Small intestine (tissue), 7 donors: Measurements from ENCODE around the gene AHNAK. TPM values are rescaled to one million over a fixed set of nuclear protein-coding genes. Genes with fewer than 3 reads are reported as not detected.
"Not testable (repeated sequence)": the region's sequence is repeated elsewhere in the genome, so short reads cannot be mapped to it uniquely, and the experiment has no call there.

ENCODE experiments used
- DNase-seq, 2 donors: peaks; one replicate each; pipeline versions ENCODE4 v3.0.0 to v3.0.0-alpha.2; 2013
- FAIRE-seq: peaks from 2 replicates; lab custom pipeline; 2012; peaks lifted over from hg19 to GRCh38; lab: Jason Lieb, UNC
- H3K27ac ChIP-seq, 3 donors: one replicate each; pipeline ENCODE4 v1.5.1; 2013; ENCODE audit warnings: low read length in 2 of 3, mild to moderate bottlenecking in 2 of 3, control low read depth in 1 of 3, inconsistent platforms in 1 of 3, low read depth in 1 of 3, moderate library complexity in 1 of 3
- H3K27me3 ChIP-seq, 3 donors: one replicate each; pipeline ENCODE4 v1.6.1; 2013; ENCODE audit warnings: low read length in 3 of 3, inconsistent platforms in 1 of 3; ENCODE audit not compliant: control insufficient read depth in 3 of 3, insufficient read depth in 3 of 3
- H3K36me3 ChIP-seq, 3 donors: one replicate each; pipeline ENCODE4 v1.6.1; 2013; ENCODE audit warnings: low read length in 3 of 3, inconsistent platforms in 1 of 3, low read depth in 1 of 3, mild to moderate bottlenecking in 1 of 3, moderate library complexity in 1 of 3; ENCODE audit not compliant: control insufficient read depth in 3 of 3, insufficient read depth in 2 of 3
- H3K4me1 ChIP-seq, 3 donors: one replicate each; pipeline ENCODE4 v1.6.1; 2013; ENCODE audit warnings: low read length in 2 of 3, inconsistent platforms in 1 of 3, low read depth in 1 of 3, mild to moderate bottlenecking in 1 of 3, moderate library complexity in 1 of 3; ENCODE audit not compliant: control insufficient read depth in 3 of 3, insufficient read depth in 2 of 3
- H3K4me3 ChIP-seq, 3 donors: one replicate each; pipeline ENCODE4 v1.5.1; 2013; ENCODE audit warnings: low read length in 3 of 3, control low read depth in 1 of 3, inconsistent platforms in 1 of 3, low read depth in 1 of 3, mild to moderate bottlenecking in 1 of 3, moderate library complexity in 1 of 3
- H3K9me3 ChIP-seq, 2 donors: one replicate each; pipeline ENCODE4 v1.6.1; 2013; ENCODE audit warnings: low read depth in 1 of 2, low read length in 1 of 2; ENCODE audit not compliant: control insufficient read depth in 2 of 2, insufficient read depth in 1 of 2
- WGBS, 3 donors: extraction: QIAGEN DNeasy Blood & Tissue Kit; methylation state at CpG; one replicate each; pipeline ENCODE4 v1.1.7; 2013; 5-methylcytosine and 5-hydroxymethylcytosine counted together
- polyA plus RNA-seq, 4 donors: library from polyadenylated mRNA; stranded (reverse) in 3 of 4; unstranded in 1 of 4; fragments of 200-250 nt in 3 of 4; fragments of 120-200 nt in 1 of 4; gene quantifications; one replicate each; pipeline versions ENCODE4 v1.2.1 to v1.2.3, GENCODE V29; 2013
- donor health status: healthy with polysubstance abuse.
- donor health status: control.
- donor health status: control.
- donor health status: Bipolar disorder and iron deficiency.
- donor health status: healthy.

The AHNAK gene
- polyA plus RNA-seq, 4 donors: 72.1 to 110 (median 86.8) TPM

- H3K36me3 ChIP-seq: peaks cover 0 to 2% (median 0%) of the 10 kb centered on the region in 3 donors
- peaks cover 0 to 3% (median 0%) of the 10 kb centered on the region in 3 donors for H3K4me1 ChIP-seq
- H3K4me3 ChIP-seq: no peak overlapping the region
- no peak for DNase-seq
- no peak overlapping the region for H3K27ac ChIP-seq
- 88 to 95% (median 94%) methylated on average over 3 of the region's 3 CpGs for WGBS, 3 donors
- FAIRE-seq: no peak
- H3K9me3 ChIP-seq: no peaks in the 10 kb centered on the region
- no peaks in the 10 kb centered on the region for H3K27me3 ChIP-seq
Measured at GRCh38 chr11:62387381-62387780, 159.2 kb downstream of the AHNAK start.

DNA sequence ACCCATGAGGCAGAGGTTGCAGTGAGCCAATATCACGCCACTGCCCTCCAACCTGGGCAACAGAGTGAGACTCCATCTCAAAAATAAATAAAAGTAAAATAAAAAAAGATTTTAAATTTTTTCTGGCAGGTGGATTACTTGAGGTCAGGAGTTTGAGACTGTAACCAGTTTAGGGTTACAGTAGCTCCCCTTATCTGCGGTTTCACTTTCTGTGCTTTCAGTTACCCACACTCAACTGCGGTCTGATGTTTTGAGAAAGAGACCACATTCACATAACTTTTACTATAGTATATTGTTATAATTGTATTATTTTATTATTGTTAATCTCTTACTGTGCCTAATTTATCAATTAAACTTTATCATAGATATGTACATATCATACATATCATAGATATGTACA, 160.5 kb downstream of the AHNAK start:
- H3K27me3 ChIP-seq, H3K27ac ChIP-seq, H3K36me3 ChIP-seq, FAIRE-seq, H3K4me3 ChIP-seq, H3K9me3 ChIP-seq: not testable (repeated sequence)
- WGBS, 3 donors: 36 to 59% (median 52%) methylated on average over 3 of the region's 3 CpGs
- peak in 1 of 2 donors; percentile 51 for DNase-seq
- H3K4me1 ChIP-seq: peaks cover 0 to 10% (median 0%) of the 10 kb centered on the region in 3 donors

DNA sequence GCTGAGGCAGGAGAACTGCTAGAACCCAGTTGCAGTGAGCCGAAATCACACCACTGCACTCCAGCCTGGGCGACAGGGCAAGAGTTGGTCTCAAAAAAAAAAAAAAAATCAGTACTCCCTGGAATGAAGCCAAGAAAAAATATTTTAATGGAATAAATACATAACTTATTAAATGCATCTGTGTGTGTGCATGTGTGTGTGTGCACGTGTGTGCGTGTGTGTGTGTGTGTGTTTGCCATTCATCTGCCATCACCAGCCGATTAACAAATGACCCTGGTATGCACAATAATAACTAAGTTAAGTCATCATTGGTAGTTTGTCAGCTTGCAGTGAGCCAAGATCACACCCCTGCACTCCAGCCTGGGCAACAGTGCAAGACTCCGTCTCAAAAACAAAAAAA, 162.8 kb downstream of the AHNAK start:
- no peaks in the 10 kb centered on the region for H3K36me3 ChIP-seq
- H3K27ac ChIP-seq: no peak overlapping the region
- DNase-seq: no peak
- FAIRE-seq: no peak
- no peaks in the 10 kb centered on the region for H3K9me3 ChIP-seq
- H3K27me3 ChIP-seq: no peaks in the 10 kb centered on the region
- no peak overlapping the region for H3K4me3 ChIP-seq
- WGBS, 3 donors: 58 to 61% (median 59%) methylated on average over 6 of the region's 6 CpGs
- H3K4me1 ChIP-seq: peaks cover 0 to 10% (median 0%) of the 10 kb centered on the region in 3 donors

Other genes starting within 250 kb of the AHNAK start
- gene SCGB1D4, start 247.7 kb downstream of the AHNAK start, polyA plus RNA-seq: not detected
- gene ASRGL1, start 209.4 kb downstream of the AHNAK start, polyA plus RNA-seq: 10 to 100 TPM in 1 of 4 donors, 1 to 10 TPM in 3; 3.6 to 19.4 (median 5.5) TPM
- 10 to 100 TPM in 1 of 4 donors, 1 to 10 TPM in 1, not detected in 2; 4.6 to 11.2 TPM for gene SCGB1A1, start 127.8 kb downstream of the AHNAK start, polyA plus RNA-seq
- gene EEF1G, start 27.1 kb upstream of the AHNAK start, polyA plus RNA-seq: 1,000 to 10,000 TPM; 1,124 to 2,500 (median 2,087) TPM
- gene TUT1, start 44.7 kb upstream of the AHNAK start, polyA plus RNA-seq: 10 to 100 TPM in 3 of 4 donors, 1 to 10 TPM in 1; 7.8 to 20.1 (median 16.6) TPM
- 10 to 100 TPM; 40.5 to 64.7 (median 43.0) TPM for gene MTA2, start 55.1 kb upstream of the AHNAK start, polyA plus RNA-seq
- gene EML3, start 66.0 kb upstream of the AHNAK start, polyA plus RNA-seq: 10 to 100 TPM; 21.2 to 46.2 (median 35.5) TPM
- gene ROM1, start 66.5 kb upstream of the AHNAK start, polyA plus RNA-seq: 1 to 10 TPM in 3 of 4 donors, under 1 TPM in 1; 0.54 to 8.4 (median 3.6) TPM
- 10 to 100 TPM; 16.3 to 39.3 (median 30.1) TPM for gene B3GAT3, start 75.2 kb upstream of the AHNAK start, polyA plus RNA-seq
- 100 to 1,000 TPM in 2 of 4 donors, 10 to 100 TPM in 2; 38.6 to 310 (median 103) TPM for gene GANAB, start 99.8 kb upstream of the AHNAK start, polyA plus RNA-seq
- gene INTS5, start 106.5 kb upstream of the AHNAK start, polyA plus RNA-seq: 10 to 100 TPM in 2 of 4 donors, 1 to 10 TPM in 2; 7.3 to 17.0 (median 10.1) TPM
- 100 to 1,000 TPM in 3 of 4 donors, 10 to 100 TPM in 1; 56.7 to 156 (median 135) TPM for gene C11orf98, start 118.4 kb upstream of the AHNAK start, polyA plus RNA-seq
- 10 to 100 TPM in 2 of 4 donors, 1 to 10 TPM in 2; 7.0 to 18.6 (median 12.1) TPM for gene CSKMT, start 118.5 kb upstream of the AHNAK start, polyA plus RNA-seq
- 10 to 100 TPM; 11.4 to 34.9 (median 23.4) TPM for gene UQCC3, start 124.9 kb upstream of the AHNAK start, polyA plus RNA-seq
- 1 to 10 TPM; 2.2 to 7.3 (median 6.3) TPM for gene LBHD1, start 125.5 kb upstream of the AHNAK start, polyA plus RNA-seq
- gene UBXN1, start 132.3 kb upstream of the AHNAK start, polyA plus RNA-seq: 100 to 1,000 TPM; 142 to 224 (median 161) TPM
- gene LRRN4CL, start 142.7 kb upstream of the AHNAK start, polyA plus RNA-seq: 1 to 10 TPM in 1 of 4 donors, under 1 TPM in 2, not detected in 1; 0.27 to 5.5 (median 0.55) TPM
- gene BSCL2, start 160.6 kb upstream of the AHNAK start, polyA plus RNA-seq: 10 to 100 TPM; 31.2 to 69.7 (median 50.4) TPM
- gene GNG3, start 160.9 kb upstream of the AHNAK start, polyA plus RNA-seq: 1 to 10 TPM in 1 of 4 donors, under 1 TPM in 1, not detected in 2; 0.75 to 9.0 TPM
- 10 to 100 TPM; 38.6 to 67.9 (median 44.1) TPM for gene HNRNPUL2, start 180.7 kb upstream of the AHNAK start, polyA plus RNA-seq
- 10 to 100 TPM; 13.5 to 36.9 (median 31.4) TPM for gene TTC9C, start 181.7 kb upstream of the AHNAK start, polyA plus RNA-seq
- gene ZBTB3, start 207.4 kb upstream of the AHNAK start, polyA plus RNA-seq: 1 to 10 TPM in 3 of 4 donors, under 1 TPM in 1; 0.27 to 7.3 (median 4.5) TPM
- gene POLR2G, start 214.8 kb upstream of the AHNAK start, polyA plus RNA-seq: 100 to 1,000 TPM in 1 of 4 donors, 10 to 100 TPM in 3; 67.5 to 130 (median 85.6) TPM
- gene TAF6L, start 224.6 kb upstream of the AHNAK start, polyA plus RNA-seq: 10 to 100 TPM; 13.5 to 28.5 (median 16.7) TPM
- 10 to 100 TPM; 46.7 to 79.3 (median 59.2) TPM for gene TMEM179B, start 240.6 kb upstream of the AHNAK start, polyA plus RNA-seq
- 10 to 100 TPM; 15.7 to 31.6 (median 17.5) TPM for gene TMEM223, start 245.2 kb upstream of the AHNAK start, polyA plus RNA-seq